K562 (cell line): Measurements from ENCODE around the gene TMEM185B. TPM values are rescaled to one million over a fixed set of nuclear protein-coding genes. Genes with fewer than 3 reads are reported as not detected.
A peak's percentile ranks its signal among the peaks of the same experiment; 100 is the strongest.

Source experiments
- CHD4 ChIP-seq: fragments of 200-600 bp; sonication (generic); IDR thresholded peaks from 3 replicates; pipeline ENCODE4 v1.6.1; 2012; ENCODE audit warnings: low read depth, mild to moderate bottlenecking, mixed read lengths, low read length, inconsistent platforms; ENCODE audit not compliant: insufficient read depth, insufficient replicate concordance, poor library complexity, severe bottlenecking
- GABPB1 ChIP-seq: sonication (generic); formaldehyde crosslinking; IDR thresholded peaks from 2 replicates; pipeline ENCODE4 v1.8.0; 2022; ENCODE audit warnings: mild to moderate bottlenecking, missing genetic modification reagents
- HBP1 ChIP-seq: fragments of 450-650 bp; formaldehyde crosslinking; IDR thresholded peaks from 2 replicates; pipeline ENCODE4 v1.4.0; 2022; ENCODE audit warnings: missing genetic modification characterization
- KAT2B ChIP-seq: IDR thresholded peaks from one replicate; pipeline ENCODE4 v1.6.1; 2012; ENCODE audit warnings: low read depth, mild to moderate bottlenecking, control low read depth, inconsistent platforms, low read length, moderate library complexity
- KLF10 ChIP-seq: fragments of 250-450 bp; sonication (Bioruptor Pico); IDR thresholded peaks from 2 replicates; pipeline ENCODE4 v1.6.1; 2021; ENCODE audit warnings: matching md5 sums
- MTA2 ChIP-seq: fragments of 450-650 bp; IDR thresholded peaks from 2 replicates; pipeline ENCODE4 v1.6.1; 2016; ENCODE audit warnings: low read depth
- MYBL2 ChIP-seq, 2 experiments: fragments of 450-650 bp in 1 of 2; sonication (generic) in 1 of 2; formaldehyde crosslinking in 1 of 2; IDR thresholded peaks; 2 replicates each; pipeline versions ENCODE4 v1.6.1 to v1.8.1; 2017 to 2022; ENCODE audit warnings: borderline replicate concordance in 1 of 2, inconsistent platforms in 1 of 2, low read depth in 1 of 2, mild to moderate bottlenecking in 1 of 2, missing genetic modification reagents in 1 of 2, moderate library complexity in 1 of 2
- NR0B1 ChIP-seq: fragments of 450-650 bp; IDR thresholded peaks from one replicate; pipeline ENCODE4 v1.6.1; 2018; ENCODE audit warnings: mild to moderate bottlenecking, moderate library complexity; ENCODE audit not compliant: partially characterized antibody
- NR2C2 ChIP-seq, 2 experiments: fragments of 200-800 bp in 1 of 2; sonication (Bioruptor generic) in 1 of 2; sonication (generic) in 1 of 2; formaldehyde crosslinking in 1 of 2; IDR thresholded peaks; 2 replicates each; pipeline versions ENCODE4 v1.6.1 to v1.8.0; 2016 to 2022; ENCODE audit warnings: mild to moderate bottlenecking in 1 of 2, missing compliant biosample characterization in 1 of 2, missing genetic modification characterization in 1 of 2, missing genetic modification reagents in 1 of 2
- PKNOX1 ChIP-seq: fragments of 450-650 bp; IDR thresholded peaks from 2 replicates; pipeline ENCODE4 v1.6.1; 2016
- POLR2B ChIP-seq: fragments of 450-650 bp; IDR thresholded peaks from 2 replicates; pipeline ENCODE4 v1.6.1; 2018; ENCODE audit warnings: low read depth; ENCODE audit not compliant: partially characterized antibody
- PRMT5 ChIP-seq: sonication (generic); formaldehyde crosslinking; IDR thresholded peaks from 2 replicates; pipeline ENCODE4 v1.5.0; 2020; ENCODE audit warnings: missing genetic modification reagents
- ZNF318 ChIP-seq, 2 experiments: fragments of 450-650 bp; IDR thresholded peaks; 2 replicates each; pipeline ENCODE4 v1.6.1; 2016; ENCODE audit warnings: mild to moderate bottlenecking in 2 of 2, borderline replicate concordance in 1 of 2, low read depth in 1 of 2, moderate library complexity in 1 of 2
- polyA plus RNA-seq, 8 experiments: library from polyadenylated mRNA; depleted of rRNA in 4 of 8; stranded (reverse) in 5 of 8; unstranded in 3 of 8; fragments of >200 nt; fragmentation: Nextera tagmentation in 2 of 8; fragmentation: Illumina TruSeq in 1 of 8; extraction: Ambion mirVana in 2 of 8; extraction: Trizol in 1 of 8; gene quantifications; 2 replicates each; pipeline versions ENCODE4 v1.2.1 to v1.2.3, GENCODE V29; 2011 to 2014; ENCODE audit warnings: inconsistent platforms in 1 of 8, missing spikeins in 1 of 8
- total RNA-seq, 7 experiments: library from RNA; depleted of rRNA in 6 of 7; stranded (reverse); fragments of >200 nt in 6 of 7; fragmentation: Illumina TruSeq in 2 of 7; extraction: Trizol in 2 of 7; gene quantifications; 2 replicates each; pipeline versions ENCODE4 v1.2.1 to v1.2.3, GENCODE V29; 2011 to 2021; ENCODE audit warnings: low replicate concordance in 1 of 7

TMEM185B gene
- total and polyA plus RNA-seq, 9 of the 15 experiments (the other 6 are each of a cell fraction or from before 2014, with no cell fraction given): 2.9 to 28.2 (median 11.5) TPM

GRCh38 chr2:120252225-120253020 is 29.2 kb upstream of the TMEM185B start, which contains the start of gene RALB (continued):
- TF ChIP-seq MYBL2 (IDR thresholded peaks at IDR 0.05; ENCODE audit: low read depth) (no peak), MYBL2 (CRISPR knock-in tag; IDR thresholded peaks at IDR 0.05; ENCODE audit: borderline replicate concordance) (no peak), POLR2B (peak; percentile 77), GABPB1 (CRISPR knock-in tag) (no peak), MTA2 (no peak), NR2C2 (CRISPR knock-in tag; IDR thresholded peaks at IDR 0.05) (no peak), NR2C2 (tag; IDR thresholded peaks at IDR 0.05) (peak; percentile 29; the same call in 1 of the 2 replicates), ZNF318 (IDR thresholded peaks at IDR 0.05; ENCODE audit: borderline replicate concordance in 1 of 2, low read depth in 1 of 2) (no peak), NR0B1 (no peak), HBP1 (CRISPR knock-in tag) (0 out of 2 replicates have a peak, but pooled peaks have one; percentile 11), KAT2B (no peak), CHD4 (no peak), PKNOX1 (peak; percentile 86), KLF10 (CRISPR knock-in tag) (no peak), PRMT5 (no peak)
